Right atrium auricular region (tissue), 2 donors: ENCODE data around the gene CRYM. TPM values are rescaled to one million over a fixed set of nuclear protein-coding genes. Genes with fewer than 3 reads are reported as not detected.

Source experiments
- DNase-seq: peaks from one replicate; pipeline ENCODE4 v3.0.0-alpha.2; 2019; ENCODE audit warnings: low spot score
- H3K27ac ChIP-seq, 2 donors: fragments of 200-600 bp; sonication (generic); 1 replicate in 1 of 2; 2 replicates in 1 of 2; pipeline ENCODE4 v1.5.1; 2016 to 2019
- H3K27me3 ChIP-seq, 2 donors: fragments of 200-600 bp; sonication (generic); one replicate each; pipeline versions ENCODE4 v1.5.1 to v1.6.0; 2017 to 2019
- H3K36me3 ChIP-seq: fragments of 200-600 bp; sonication (generic); one replicate; pipeline ENCODE4 v1.5.1; 2016
- H3K4me1 ChIP-seq, 2 donors: fragments of 200-600 bp; sonication (generic); one replicate each; pipeline versions ENCODE4 v1.5.1 to v1.6.0; 2017 to 2019
- H3K4me3 ChIP-seq, 2 donors: fragments of 200-600 bp; sonication (generic); 1 replicate in 1 of 2; 2 replicates in 1 of 2; pipeline ENCODE4 v1.5.1; 2017 to 2019; ENCODE audit warnings: mild to moderate bottlenecking in 1 of 2, moderate library complexity in 1 of 2
- H3K9me3 ChIP-seq, 2 donors: fragments of 200-600 bp; sonication (generic); one replicate each; pipeline ENCODE4 v1.5.1; 2019
- total RNA-seq, 2 donors: library from RNA; depleted of rRNA; stranded (reverse); fragments of >200 nt; gene quantifications; one replicate each; pipeline ENCODE4 v1.1.0, GENCODE V29; 2016
- TF ChIP-seq, protein P1 (sequence below), 2 donors: fragments of 200-600 bp; sonication (generic); IDR thresholded peaks; one replicate each; pipeline ENCODE4 v1.5.1; 2019; ENCODE audit warnings: antibody characterized with exemption in 2 of 2

Gene CRYM
- total RNA-seq, 2 donors from 2014 or later = 77.7 to 91.1 TPM

DNA sequence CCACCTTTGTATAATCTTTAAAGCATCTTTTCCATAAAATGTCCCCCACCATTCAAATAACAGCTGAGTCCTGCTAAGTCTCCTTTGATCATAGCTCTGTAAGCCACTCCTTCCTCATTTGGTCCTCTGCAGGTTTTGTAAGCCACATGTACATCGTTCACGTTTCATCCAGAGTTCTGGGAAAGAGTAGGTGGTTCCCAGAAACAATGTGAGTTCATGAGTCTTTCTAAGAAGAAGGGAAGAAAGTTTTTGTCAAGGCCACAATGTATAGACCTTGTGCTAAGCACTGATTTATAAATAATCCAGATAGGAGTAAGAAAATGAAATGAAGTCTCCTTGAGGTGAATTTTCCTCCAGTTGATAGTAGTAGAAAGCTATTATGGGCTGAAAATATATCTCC lies 53.3 kb downstream of the CRYM start:
- Histone ChIP-seq H3K4me1 (no peaks in the 10 kb centered on the region), H3K9me3 (no peaks in the 10 kb centered on the region), H3K4me3 (no peak overlapping the region), H3K27ac (no peak overlapping the region), H3K36me3 (no peaks in the 10 kb centered on the region), H3K27me3 (no peaks in the 10 kb centered on the region)
- TF ChIP-seq, protein P1, sequence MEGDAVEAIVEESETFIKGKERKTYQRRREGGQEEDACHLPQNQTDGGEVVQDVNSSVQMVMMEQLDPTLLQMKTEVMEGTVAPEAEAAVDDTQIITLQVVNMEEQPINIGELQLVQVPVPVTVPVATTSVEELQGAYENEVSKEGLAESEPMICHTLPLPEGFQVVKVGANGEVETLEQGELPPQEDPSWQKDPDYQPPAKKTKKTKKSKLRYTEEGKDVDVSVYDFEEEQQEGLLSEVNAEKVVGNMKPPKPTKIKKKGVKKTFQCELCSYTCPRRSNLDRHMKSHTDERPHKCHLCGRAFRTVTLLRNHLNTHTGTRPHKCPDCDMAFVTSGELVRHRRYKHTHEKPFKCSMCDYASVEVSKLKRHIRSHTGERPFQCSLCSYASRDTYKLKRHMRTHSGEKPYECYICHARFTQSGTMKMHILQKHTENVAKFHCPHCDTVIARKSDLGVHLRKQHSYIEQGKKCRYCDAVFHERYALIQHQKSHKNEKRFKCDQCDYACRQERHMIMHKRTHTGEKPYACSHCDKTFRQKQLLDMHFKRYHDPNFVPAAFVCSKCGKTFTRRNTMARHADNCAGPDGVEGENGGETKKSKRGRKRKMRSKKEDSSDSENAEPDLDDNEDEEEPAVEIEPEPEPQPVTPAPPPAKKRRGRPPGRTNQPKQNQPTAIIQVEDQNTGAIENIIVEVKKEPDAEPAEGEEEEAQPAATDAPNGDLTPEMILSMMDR (IDR thresholded peaks at IDR 0.05) = no peak
- DNase-seq = no peak

DNA sequence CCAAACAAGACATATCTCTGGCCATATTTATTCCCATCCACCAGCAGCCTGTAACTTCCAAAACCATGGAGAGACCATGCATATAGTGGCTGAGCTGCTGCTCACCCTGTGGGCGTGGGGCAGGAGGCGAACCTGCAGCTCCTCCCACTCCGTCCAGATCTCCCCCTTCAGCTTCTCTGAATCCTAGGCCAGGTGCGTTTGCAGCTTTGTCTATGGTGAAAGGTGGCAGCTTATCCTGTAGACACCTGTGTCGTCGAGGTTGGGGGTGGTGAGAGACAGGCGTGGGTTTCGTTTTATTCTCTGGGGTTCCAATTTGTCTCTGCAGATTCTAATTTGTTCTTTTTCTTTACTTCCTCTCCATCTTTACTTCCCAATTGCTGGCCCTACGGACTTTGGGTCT lies 54.3 kb downstream of the CRYM start:
- H3K36me3 ChIP-seq = no peaks in the 10 kb centered on the region
- H3K27me3 ChIP-seq = no peaks in the 10 kb centered on the region
- DNase-seq = no peak
- TF ChIP-seq, protein P1 (IDR thresholded peaks at IDR 0.05) = no peak
- H3K4me3 ChIP-seq = no peak overlapping the region
- no peaks in the 10 kb centered on the region for H3K9me3 ChIP-seq
- H3K27ac ChIP-seq = no peak overlapping the region
- H3K4me1 ChIP-seq = no peaks in the 10 kb centered on the region

DNA sequence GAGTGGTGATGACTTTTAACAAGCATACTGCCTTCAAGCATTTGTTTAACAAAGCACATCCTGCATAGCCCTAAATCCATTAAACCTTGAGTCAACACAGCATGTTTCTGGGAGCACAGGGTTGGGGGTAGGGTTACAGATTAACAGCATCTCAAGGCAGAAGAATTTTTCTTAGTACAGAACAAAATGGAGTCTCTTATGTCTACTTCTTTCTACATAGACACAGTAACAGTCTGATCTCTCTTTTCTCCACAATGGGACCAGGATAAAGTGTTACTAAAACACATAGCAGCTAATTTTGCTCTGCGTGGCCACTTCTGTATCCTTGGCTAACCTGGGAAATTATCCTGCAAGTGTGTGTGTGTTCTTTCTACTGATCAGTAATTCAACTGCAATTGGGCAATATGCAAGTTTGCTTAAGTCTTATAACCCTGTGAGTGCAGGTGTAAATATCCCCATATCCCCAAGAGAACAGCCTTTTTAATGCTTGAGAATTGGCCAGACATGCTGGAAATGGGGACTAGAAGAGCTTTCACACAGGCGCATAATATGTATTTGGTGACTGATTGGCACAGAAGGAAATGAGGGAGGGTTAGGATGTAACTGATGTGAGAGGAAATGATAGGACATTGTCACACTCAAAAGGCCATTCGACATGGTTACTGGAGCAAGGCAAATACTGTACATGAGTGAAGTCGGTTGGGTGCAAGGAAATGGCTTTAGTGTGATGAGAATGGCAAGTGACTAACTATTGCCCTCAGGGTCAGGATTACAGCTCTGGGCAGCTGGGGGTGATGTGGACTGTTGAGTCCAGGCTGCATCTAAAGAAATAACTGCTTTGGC lies 55.4 kb downstream of the CRYM start:
- Histone ChIP-seq H3K27me3 (no peaks in the 10 kb centered on the region), H3K36me3 (no peaks in the 10 kb centered on the region), H3K27ac (no peak overlapping the region), H3K9me3 (no peaks in the 10 kb centered on the region), H3K4me1 (no peaks in the 10 kb centered on the region), H3K4me3 (no peak overlapping the region)
- TF ChIP-seq, protein P1 (IDR thresholded peaks at IDR 0.05) = no peak
- DNase-seq = no peak

DNA sequence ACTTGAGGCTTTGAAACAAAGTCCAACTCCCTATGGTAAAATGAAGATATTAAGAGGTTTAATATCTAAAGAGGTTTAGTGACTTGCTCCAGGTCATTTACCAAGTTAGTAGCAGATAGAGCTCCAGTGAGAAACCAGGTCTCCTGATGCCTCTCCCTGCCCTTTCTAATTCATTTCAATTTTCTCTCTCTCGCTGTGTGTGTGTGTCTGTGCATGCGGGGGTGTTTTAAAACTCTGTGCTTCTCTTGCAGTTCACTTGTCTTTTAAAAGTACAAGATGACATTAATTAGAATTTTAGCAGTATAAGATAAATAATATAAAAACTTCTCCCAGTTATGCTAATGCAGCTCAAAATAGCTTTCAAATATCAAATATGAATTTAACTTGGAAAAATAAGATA lies 58.5 kb downstream of the CRYM start:
- DNase-seq = no peak
- Histone ChIP-seq H3K27ac (no peak overlapping the region), H3K36me3 (no peaks in the 10 kb centered on the region), H3K27me3 (no peaks in the 10 kb centered on the region), H3K4me3 (no peak overlapping the region), H3K9me3 (no peaks in the 10 kb centered on the region), H3K4me1 (no peaks in the 10 kb centered on the region)
- TF ChIP-seq, protein P1 (IDR thresholded peaks at IDR 0.05) = no peak

DNA sequence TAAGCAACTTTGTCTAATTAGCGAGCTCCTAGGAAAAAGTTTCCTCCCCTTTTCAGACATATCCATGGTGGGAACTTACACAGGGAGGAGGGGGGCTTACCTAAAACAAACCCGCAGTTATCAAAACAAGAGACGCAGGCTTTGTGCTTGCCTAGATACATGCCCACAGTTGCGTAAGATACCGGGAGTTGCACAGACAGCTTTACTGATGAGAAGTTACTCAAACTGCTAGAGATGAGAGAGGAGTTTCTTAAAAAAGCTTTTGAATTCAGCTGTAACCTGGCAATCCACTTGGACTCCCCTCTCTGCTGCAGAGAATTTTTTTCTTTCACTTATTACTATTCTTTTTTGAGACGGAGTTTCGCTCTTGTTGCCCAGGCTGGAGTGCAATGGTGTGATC lies 59.9 kb downstream of the CRYM start:
- no peak for DNase-seq
- Histone ChIP-seq H3K27me3 (no peaks in the 10 kb centered on the region), H3K9me3 (no peaks in the 10 kb centered on the region), H3K4me1 (no peaks in the 10 kb centered on the region), H3K36me3 (no peaks in the 10 kb centered on the region), H3K4me3 (no peak overlapping the region), H3K27ac (no peak overlapping the region)
- TF ChIP-seq, protein P1 (IDR thresholded peaks at IDR 0.05) = no peak

DNA sequence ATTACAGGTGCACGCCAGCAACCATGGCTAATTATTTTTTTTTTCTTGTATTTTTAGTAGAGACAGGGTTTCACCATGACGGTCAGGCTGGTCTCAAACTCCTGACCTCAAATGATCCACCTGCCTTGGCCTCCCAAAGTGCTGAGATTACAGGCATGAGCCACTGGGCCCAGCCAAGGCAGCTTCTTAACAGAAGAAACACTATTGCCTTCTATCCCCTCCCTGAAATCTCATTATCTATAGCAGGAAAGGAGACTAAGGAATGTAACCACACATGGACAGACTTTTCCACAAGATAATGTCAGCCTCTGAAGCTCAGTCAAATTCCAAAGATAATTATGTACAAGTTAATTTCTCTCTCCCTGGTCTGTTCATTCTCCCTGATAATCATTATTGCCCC lies 61.0 kb downstream of the CRYM start:
- TF ChIP-seq, protein P1 (IDR thresholded peaks at IDR 0.05) = no peak
- no peaks in the 10 kb centered on the region for H3K27me3 ChIP-seq

More for the DNA sequence above, 61.0 kb downstream of the CRYM start:
- no peak for DNase-seq
- H3K36me3 ChIP-seq = no peaks in the 10 kb centered on the region
- H3K4me3 ChIP-seq = no peak overlapping the region
- no peak overlapping the region for H3K27ac ChIP-seq
- no peaks in the 10 kb centered on the region for H3K4me1 ChIP-seq
- H3K9me3 ChIP-seq = no peaks in the 10 kb centered on the region
